ENCODE results near the gene CYP27B1.

CYP27B1 gene

DNA sequence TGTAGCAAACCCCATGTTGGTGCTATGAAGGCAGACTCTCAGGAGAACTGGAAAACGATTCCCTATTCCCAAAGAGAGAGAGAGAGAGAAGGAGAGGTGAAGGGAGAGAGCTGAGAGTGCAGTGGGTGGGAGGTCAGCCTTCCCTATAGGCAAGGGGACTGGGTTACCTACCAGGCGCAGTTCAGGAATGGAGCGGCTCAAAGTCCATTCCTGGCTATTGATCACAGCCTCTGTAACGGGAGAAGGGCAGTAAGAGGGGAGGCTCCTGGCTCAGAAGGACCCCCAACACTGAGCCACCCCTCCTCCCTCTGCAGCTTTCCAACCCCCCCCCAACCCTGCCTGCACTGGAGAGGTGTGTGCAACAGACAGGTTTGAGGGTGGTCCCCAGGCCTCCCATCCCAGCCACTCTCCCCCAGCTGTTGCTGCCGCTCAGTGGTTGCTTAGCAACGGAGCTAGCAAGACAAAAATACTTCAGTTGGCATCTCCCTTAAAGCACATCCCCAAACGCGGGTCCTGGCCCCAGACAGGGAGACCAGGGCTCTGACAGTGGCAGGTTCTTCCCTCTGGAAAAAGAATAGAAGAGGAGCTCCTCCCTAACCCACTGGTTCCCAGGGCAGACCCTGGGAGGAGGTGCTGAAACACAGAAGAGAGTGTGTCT lies 31.6 kb downstream of the CYP27B1 start:
- no peak overlapping the region for H3K4me3 ChIP-seq (ENCODE audit: low read length)
- no peak for TF ChIP-seq ZNF274 (IDR thresholded peaks at IDR 0.05; ENCODE audit: low read depth, low read length)

DNA sequence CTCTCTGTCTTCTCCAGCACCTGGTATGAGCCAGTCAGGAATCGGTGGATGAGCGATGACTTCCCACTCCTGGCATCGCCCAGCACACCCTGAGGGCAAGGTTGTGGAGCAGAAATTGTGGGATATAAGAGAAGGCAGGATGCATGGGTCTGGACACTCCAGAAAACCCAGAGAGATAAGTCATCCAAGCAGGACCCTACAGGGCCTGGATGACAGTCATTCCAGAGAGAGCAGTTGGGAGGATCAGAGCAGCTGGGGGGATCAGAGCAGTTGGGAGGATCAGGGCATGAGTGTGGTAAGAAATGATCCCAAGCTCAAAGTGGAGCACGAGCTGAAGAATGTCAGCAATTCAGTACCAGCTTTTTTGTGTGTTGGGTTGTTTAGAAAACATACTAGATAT lies 32.3 kb downstream of the CYP27B1 start:
- TF ChIP-seq ZNF274 (IDR thresholded peaks at IDR 0.05; ENCODE audit: low read depth, low read length): no peak
- H3K4me3 ChIP-seq (ENCODE audit: low read length): no peak overlapping the region

DNA sequence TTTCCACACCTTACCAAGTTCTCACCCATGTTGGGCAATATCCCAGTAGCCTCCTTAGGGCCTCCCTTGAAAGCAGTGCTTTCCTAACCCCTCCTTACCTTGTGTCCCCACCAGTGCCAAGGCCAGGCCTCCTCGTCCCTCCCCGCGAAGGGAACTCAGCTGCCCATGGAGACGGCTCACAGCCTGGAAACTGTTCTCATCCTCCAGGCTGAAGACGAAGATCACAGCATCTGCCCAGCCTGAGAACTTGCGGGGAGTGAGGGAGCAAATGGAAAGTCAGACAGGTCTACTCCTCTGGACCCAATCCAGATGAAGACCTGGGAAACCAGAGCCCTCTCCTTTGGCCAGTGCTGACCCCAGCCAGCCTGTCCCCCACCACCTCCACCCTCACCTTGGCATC lies 33.0 kb downstream of the CYP27B1 start:
- no peak for TF ChIP-seq ZNF274 (IDR thresholded peaks at IDR 0.05; ENCODE audit: low read depth, low read length)

DNA sequence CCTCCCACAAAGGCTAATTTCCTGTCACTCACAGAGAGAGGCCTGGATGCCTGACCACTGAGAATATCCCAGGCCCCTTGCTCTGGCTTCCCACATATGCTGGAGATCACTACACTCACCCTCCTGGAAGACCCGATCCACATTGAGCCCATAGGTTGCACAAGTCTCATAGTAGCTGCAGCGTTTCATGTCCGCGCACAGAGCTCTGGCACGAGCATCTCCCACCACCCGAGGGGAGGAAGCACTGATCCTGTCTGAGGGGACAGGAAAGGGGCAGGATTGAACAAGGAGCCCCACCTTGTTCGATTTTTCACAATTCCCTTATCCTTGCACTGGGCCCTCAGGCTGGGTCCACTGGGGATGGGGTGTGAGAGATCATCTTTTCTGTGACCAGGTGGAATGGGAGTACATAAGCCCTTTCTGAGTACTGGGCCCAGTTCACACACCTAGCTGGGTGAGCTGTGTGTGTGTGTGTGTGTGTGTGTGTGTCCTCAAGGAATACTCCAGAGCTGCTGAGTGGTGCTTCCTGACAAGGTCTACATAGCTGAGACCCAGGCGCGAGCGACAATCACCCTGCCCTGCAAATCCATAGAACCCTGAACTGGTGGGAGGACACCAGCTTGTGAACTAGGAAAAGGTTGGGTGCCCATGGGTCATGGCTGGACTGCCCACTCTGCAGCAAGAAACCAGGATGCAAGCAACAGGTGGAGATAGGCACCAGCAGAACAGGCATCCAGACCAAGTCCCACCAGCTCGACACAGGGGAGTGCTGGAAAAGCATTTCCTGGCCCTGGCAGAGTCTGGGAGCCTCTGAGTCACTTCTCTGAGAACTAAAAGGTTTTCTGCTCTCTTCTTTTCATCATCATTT lies 33.9 kb downstream of the CYP27B1 start:
- no peak overlapping the region for H3K4me3 ChIP-seq (ENCODE audit: low read length)
- TF ChIP-seq ZNF274 (IDR thresholded peaks at IDR 0.05; ENCODE audit: low read depth, low read length): no peak

More for the DNA sequence above, 33.0 kb downstream of the CYP27B1 start:
- no peak overlapping the region for H3K4me3 ChIP-seq (ENCODE audit: low read length)

DNA sequence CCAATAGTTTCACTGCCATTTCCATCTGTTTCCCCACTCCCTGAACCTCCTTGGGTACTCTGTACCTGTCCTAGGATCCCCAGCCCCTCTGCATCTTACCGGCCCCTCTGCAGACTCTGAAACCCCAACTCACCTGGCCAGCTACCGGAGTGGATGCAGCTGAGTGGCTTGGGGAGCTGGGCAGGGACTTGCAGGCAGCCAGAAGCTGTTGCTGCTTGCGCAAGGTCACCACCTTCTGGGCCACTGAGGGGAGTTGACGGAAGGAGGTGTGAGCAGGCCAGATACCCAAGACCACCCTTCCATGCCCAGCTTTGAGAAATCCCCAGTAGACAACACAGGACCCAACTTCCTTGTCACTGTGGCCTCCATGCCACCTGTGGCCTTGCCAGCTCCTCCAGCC lies 34.6 kb downstream of the CYP27B1 start:
- no peak for TF ChIP-seq ZNF274 (IDR thresholded peaks at IDR 0.05; ENCODE audit: low read depth, low read length)
- H3K4me3 ChIP-seq (ENCODE audit: low read length): no peak overlapping the region

DNA sequence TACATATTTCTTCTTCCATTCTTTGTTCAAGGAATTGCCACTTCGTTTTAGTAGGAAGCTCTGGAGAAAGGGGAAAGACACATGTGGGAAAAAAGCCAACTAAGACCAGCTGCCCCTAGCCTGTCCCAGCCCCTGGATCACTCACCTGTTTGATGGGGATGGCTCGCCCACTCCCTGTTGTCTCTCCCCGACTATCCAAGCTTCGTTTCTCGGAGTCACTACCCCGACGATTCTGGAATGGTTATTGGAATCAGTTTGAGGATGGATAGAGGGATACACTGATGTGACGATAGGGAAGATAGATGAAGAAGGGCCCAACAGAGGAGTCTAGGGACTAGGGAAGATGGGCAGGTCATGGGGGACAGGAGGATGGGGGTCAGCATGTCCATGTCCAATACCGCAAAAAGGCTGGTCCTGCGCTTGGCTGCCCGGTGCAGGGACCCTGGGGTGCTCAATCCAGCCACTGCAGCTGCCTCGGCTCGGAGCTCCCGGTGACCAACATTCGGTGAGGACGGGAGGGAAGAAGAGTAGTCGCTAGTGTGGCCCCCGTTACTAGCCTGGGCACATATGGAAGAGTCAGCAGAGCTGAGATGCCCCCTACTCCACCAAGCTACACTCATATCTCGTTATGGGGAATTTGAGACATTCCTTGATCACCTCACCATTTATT lies 35.3 kb downstream of the CYP27B1 start:
- no peak for TF ChIP-seq ZNF274 (IDR thresholded peaks at IDR 0.05; ENCODE audit: low read depth, low read length)
- no peak overlapping the region for H3K4me3 ChIP-seq (ENCODE audit: low read length)

DNA sequence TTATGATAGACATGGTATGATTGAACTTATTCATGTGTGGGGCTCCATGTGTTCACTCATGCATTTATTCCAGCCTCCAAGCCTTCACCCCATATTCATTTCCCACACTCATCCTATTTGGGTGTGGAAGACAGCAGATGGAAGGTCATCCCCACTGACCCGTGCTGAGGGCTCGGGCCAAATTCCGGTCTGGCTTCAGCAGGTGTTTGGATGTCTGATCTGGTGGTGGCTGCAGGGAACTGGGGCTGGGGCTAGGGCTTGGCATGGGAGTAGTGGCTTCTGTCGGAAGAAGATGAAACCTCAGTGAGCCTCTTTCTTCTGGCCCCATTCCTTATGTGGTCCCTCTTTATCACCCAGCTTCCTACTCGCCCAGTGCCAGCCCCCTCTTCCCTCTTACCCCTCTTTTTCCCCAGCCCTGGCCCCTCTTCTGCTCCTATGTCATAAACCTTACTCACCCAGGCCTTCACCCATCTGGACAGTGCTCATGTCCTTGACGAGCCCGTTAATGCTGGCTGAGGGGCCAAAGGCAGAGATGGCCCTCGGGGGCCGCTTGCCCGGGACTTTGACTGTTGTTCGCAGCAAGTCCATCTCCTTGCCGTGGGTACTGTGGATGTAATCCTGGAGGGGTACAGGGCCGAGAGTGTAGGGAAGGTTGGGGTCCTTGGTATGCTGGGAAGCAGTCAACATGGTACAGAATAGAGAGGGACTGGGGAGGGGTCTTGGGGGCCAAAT lies 36.4 kb downstream of the CYP27B1 start:
- H3K4me3 ChIP-seq (ENCODE audit: low read length): no peak overlapping the region
- no peak for TF ChIP-seq ZNF274 (IDR thresholded peaks at IDR 0.05; ENCODE audit: low read depth, low read length)

DNA sequence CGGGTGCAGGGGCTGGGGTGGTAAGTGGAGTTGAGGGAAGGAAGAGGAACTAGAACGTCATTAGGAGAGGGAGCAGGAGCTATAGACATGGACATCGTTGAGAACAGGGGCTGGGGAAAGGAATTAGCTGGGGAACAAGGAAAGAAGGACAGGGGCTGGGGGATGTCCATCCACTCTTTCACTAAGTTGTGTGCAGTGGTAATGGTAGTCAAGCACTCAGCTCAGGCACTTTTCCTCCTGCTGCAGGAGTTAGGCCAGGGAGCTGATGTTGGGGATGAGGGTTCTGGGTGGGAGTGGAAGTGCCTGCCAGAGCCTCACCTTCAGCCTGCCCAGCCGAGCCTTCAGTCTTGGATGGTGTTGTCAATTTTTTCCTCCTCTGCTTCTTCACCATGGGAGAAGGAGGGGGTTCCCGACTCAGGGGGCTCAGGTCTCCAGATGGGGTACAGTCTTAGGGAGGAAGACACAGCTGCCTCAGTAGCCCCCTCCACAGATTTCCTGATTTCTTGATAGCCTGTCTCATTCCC lies 37.5 kb downstream of the CYP27B1 start:
- H3K4me3 ChIP-seq (ENCODE audit: low read length): no peak overlapping the region
- no peak for TF ChIP-seq ZNF274 (IDR thresholded peaks at IDR 0.05; ENCODE audit: low read depth, low read length)

DNA sequence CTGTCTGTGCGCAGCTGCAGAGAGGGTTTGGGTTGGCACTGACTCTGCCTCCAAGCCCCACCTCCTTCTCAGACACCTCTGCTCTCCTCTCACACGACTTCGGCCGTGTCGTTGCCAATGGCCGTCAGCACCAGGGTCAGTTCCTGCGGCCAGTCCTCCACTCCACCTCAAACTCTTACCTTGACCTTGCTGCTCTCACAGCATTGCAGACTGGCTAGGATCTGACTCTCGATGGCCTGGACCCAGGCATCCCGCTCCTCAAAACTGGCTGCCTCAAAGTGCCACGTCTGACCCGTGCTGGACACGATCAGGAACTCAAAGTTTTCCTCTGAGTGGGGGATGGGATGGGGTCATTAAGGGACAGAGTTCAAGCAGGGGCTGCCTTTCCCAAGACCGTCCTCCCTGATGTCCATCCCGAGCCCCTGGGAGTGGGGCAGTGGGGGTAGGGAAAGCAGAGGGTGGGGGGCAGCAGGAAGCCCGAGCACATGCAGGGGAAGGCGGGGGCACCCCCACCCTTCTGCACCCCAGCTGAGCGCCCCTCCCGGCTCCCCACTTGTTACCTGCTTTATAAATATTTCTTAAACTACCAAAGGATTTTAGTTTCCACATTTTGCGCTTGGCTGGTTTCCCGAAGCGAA lies 39.0 kb downstream of the CYP27B1 start:
- no peak for TF ChIP-seq ZNF274 (IDR thresholded peaks at IDR 0.05; ENCODE audit: low read depth, low read length)
- no peak overlapping the region for H3K4me3 ChIP-seq (ENCODE audit: low read length)

DNA sequence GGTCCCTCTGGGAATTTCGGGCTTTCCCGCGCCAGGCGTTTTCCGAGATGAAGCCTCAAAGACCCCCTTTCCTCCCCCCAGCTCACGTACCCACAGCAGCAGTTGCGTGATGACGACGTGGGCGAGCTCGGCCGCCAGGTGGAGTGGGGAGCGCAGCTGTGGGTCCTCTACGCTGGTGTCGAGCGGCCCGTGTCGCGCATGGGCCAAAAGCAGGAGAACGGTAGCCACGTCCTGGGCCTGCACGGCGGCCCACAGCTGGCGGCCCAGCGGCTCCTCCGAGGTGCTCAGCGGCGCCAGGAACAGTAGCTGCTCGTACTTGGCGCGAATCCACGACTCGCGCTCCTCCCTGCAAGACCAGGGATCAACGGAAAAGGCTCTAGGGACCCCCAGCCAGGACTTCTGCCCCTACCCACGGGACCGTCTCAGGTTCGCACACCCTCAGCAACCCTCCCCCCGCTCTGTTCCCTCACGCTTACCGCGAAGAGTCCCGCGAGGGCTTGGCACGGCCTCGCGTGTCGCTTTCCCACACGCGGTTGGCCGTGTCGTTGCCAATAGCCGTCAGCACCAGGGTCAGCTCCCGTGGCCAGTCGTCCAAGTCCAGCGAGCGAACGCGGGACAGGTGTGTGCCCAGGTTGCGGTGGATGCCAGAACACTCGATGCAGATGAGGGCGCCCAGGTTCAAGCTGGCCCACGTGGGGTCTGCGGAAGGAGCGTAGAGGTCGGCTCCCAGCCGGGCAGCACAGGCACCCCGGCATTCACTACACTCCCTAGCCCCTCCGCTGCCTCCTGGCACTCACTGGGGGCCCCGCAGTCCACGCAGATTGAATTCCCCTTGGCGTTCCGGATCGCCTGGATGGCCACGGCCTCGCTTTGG lies 39.8 kb downstream of the CYP27B1 start:
- no peak for TF ChIP-seq ZNF274 (IDR thresholded peaks at IDR 0.05; ENCODE audit: low read depth, low read length)
- H3K4me3 ChIP-seq (ENCODE audit: low read length): no peak overlapping the region

DNA sequence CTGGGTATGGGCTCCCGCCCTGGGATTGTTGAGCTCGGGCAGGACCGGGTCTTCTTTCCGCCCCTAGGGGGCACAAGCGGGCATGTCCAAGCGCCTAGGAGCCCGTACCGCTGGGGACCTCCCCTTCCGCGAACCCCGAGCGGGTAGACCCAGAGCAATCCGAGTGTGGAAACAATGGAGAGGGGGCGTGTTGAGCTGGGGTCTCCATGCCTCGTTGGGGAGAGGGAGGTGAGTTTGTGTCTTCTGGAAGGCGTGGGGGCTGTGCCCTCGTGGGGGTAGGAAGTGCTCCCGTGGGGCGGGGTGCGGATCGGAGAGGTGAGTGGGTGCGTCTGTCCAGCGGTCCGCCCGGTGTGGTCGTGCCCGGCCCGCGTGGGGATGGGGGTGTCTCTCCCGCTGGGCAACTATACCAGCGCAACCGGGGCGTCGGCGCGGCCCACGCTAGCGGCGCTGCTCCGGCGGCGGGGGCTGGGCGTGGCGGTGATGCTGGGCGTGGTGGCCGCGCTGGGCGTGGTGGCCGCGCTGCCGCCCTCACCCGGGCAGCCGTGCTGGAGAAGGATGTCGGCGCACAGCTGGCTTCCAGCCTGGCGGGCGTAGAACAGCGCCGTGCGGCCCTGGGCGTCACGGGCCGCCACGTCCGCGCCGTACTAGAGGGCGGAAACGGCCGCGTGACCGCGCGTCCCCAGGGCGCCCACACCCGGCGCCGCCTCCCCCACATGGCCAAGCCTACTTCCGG lies 40.6 kb downstream of the CYP27B1 start:
- H3K4me3 ChIP-seq (ENCODE audit: low read length): no peak overlapping the region

DNA sequence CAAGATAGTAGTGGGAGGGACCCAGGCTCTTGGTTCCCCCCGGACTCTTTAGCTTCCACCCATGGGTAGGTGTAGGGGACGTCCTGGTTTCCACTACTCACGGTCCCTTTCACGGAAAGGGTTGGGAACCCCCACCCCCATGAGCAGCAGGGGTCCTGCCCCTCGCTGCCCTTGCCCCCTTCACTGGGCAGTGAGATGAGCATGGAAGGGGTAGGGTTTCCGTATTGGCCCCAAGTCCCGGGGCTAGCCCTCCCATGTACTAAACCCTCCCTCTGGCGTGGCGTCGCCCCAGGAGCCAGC lies 41.1 kb downstream of the CYP27B1 start:
- TF ChIP-seq ZNF274 (IDR thresholded peaks at IDR 0.05; ENCODE audit: low read depth, low read length): no peak
- H3K4me3 ChIP-seq (ENCODE audit: low read length): no peak overlapping the region

More for the DNA sequence above, 40.6 kb downstream of the CYP27B1 start:
- TF ChIP-seq ZNF274 (IDR thresholded peaks at IDR 0.05; ENCODE audit: low read depth, low read length): no peak

All from GM08714 (cell line).